ENCODE measurements around the gene CCDC157.
"Not testable (repeated sequence)": the region's sequence is repeated elsewhere in the genome, so short reads cannot be mapped to it uniquely, and the experiment has no call there.

The CCDC157 gene

DNA sequence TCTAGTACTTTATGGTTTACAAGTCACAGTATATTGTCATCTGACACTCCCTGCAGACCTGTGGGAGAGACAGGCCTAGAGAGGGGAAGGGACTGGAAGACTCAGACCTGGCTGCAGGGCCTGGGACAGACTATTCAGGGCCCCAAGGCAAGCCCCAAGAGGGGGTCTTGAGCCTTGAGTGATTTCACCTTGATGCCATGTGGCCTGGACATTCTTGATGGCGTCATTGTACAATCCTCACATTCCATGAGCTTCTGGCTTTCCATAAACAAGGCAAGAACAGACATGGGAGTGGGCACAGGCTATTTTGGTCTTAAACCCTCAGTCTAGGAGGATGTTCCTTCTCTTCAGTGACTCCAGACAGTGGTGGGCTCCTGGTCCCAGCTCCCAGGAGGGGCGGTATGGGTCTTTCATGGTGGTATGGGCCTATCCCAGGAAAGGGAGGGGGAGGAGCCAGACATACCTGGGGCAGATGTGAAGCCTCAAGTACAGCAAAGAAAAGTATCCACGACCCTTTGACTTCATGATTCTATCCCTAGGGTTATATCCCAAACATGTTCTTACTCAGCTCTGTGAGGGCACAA, 28.2 kb upstream of the CCDC157 start:
- no peaks in the 10 kb centered on the region for H3K27me3 ChIP-seq (ENCODE audit: insufficient read depth, low read length)
- no peaks in the 10 kb centered on the region for H3K9me3 ChIP-seq (ENCODE audit: insufficient read depth, low read depth, low read length)
- peaks cover 26% of the 10 kb centered on the region for H3K36me3 ChIP-seq (ENCODE audit: insufficient read depth, low read depth, low read length)
- H3K4me3 ChIP-seq (ENCODE audit: low read length) = no peak overlapping the region
- H3K4me1 ChIP-seq (ENCODE audit: insufficient read depth, low read length) = peaks cover 18% of the 10 kb centered on the region
- H3K27ac ChIP-seq (ENCODE audit: low read length) = no peak overlapping the region
- no peak overlapping the region for H3K9ac ChIP-seq (ENCODE audit: low read depth, low read length)

DNA sequence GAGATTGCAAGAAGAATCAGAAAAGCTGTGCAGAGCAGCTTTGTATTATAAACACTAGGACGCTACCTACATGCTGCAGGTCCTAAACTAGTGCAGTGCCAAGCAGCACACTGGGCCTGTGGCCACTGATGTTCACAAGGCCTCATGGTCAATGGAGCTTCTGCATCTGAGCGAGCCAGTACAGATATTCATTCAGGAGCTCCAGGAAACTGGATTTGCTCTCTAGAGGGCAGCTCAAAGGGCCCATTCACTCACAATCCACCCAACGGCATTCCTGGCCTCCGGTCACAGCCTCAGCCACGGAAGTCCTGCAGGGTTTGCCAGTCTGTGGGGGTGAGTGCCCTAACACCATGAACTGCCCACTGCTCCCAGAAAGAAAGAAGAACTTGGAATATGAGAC, 24.3 kb upstream of the CCDC157 start:
- Histone ChIP-seq H3K4me1 (ENCODE audit: insufficient read depth, low read length) (peaks cover 2% of the 10 kb centered on the region), H3K27ac (ENCODE audit: low read length) (no peak overlapping the region), H3K36me3 (ENCODE audit: insufficient read depth, low read depth, low read length) (peaks cover 66% of the 10 kb centered on the region), H3K9ac (ENCODE audit: low read depth, low read length) (no peak overlapping the region), H3K4me3 (ENCODE audit: low read length) (no peak overlapping the region), H3K9me3 (ENCODE audit: insufficient read depth, low read depth, low read length) (no peaks in the 10 kb centered on the region), H3K27me3 (ENCODE audit: insufficient read depth, low read length) (no peaks in the 10 kb centered on the region)

DNA sequence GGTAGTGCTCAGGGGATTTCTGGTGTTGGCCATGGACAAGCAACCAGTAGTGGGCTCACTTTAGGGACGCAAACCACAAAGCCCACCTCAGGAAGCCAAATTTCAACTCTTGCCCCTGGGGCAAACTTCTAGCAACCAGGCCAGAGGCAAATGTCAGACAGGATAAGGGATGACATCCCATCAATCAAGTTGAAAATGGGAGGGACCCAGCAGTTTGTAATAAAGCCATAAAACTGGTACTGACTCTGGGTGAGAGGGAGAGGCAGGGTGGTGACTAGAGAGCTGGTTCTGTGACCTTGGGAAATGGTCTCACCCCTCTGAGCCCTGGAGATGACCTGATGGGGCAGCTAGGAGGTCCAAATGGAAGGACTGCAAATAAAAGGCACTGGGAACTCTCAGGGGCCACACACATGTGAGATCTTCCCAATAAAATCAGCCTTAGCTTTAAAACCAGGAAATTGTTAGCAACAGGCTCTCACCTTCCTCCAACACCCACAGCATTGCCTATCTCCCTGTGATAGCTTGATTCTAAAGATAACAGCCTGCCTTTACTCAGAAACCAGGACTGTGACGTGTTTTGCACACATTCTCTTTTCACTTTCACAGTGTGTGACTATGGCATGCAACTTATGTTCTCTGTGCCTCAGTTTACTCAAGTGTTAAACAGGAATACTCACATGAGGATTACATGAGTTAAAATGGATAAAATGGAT, 23.7 kb upstream of the CCDC157 start:
- H3K4me1 ChIP-seq (ENCODE audit: insufficient read depth, low read length) = no peaks in the 10 kb centered on the region
- H3K4me3 ChIP-seq (ENCODE audit: low read length) = no peak overlapping the region
- H3K9ac ChIP-seq (ENCODE audit: low read depth, low read length) = no peak overlapping the region
- H3K36me3 ChIP-seq (ENCODE audit: insufficient read depth, low read depth, low read length) = peaks cover 72% of the 10 kb centered on the region
- no peaks in the 10 kb centered on the region for H3K9me3 ChIP-seq (ENCODE audit: insufficient read depth, low read depth, low read length)
- no peaks in the 10 kb centered on the region for H3K27me3 ChIP-seq (ENCODE audit: insufficient read depth, low read length)
- H3K27ac ChIP-seq (ENCODE audit: low read length) = no peak overlapping the region

- Histone ChIP-seq H3K27me3 (ENCODE audit: insufficient read depth, low read length) (no peaks in the 10 kb centered on the region), H3K4me3 (ENCODE audit: low read length) (no peak overlapping the region), H3K4me1 (ENCODE audit: insufficient read depth, low read length) (no peaks in the 10 kb centered on the region), H3K27ac (ENCODE audit: low read length) (no peak overlapping the region), H3K9ac (ENCODE audit: low read depth, low read length) (no peak overlapping the region), H3K36me3 (ENCODE audit: insufficient read depth, low read depth, low read length) (peaks cover 78% of the 10 kb centered on the region), H3K9me3 (ENCODE audit: insufficient read depth, low read depth, low read length) (no peaks in the 10 kb centered on the region)
These were observed 23.1 kb upstream of the CCDC157 start for GRCh38 chr22:30333707-30334087.

DNA sequence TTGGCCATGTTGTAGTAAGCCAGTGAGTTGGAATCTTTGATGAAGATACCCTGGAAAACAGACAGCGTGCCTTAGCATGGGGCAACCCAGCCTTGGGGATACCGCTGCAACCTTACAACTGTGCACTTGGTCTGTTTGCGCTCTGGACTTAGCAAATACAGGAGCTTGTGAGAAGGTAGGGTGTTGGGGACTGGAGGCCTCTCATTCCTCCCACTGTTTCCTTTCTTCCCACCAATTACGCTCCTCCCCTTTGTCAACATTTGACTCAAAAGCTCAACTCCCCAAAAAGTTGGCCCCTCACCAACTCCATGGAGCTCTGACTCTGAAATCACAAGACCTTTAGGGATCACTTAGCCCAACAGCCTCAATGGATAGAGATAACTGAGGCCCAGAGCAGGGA, 22.2 kb upstream of the CCDC157 start:
- H3K9me3 ChIP-seq (ENCODE audit: insufficient read depth, low read depth, low read length) = no peaks in the 10 kb centered on the region
- no peaks in the 10 kb centered on the region for H3K4me1 ChIP-seq (ENCODE audit: insufficient read depth, low read length)
- H3K9ac ChIP-seq (ENCODE audit: low read depth, low read length) = no peak overlapping the region
- H3K36me3 ChIP-seq (ENCODE audit: insufficient read depth, low read depth, low read length) = peaks cover 87% of the 10 kb centered on the region
- H3K27ac ChIP-seq (ENCODE audit: low read length) = no peak overlapping the region
- no peak overlapping the region for H3K4me3 ChIP-seq (ENCODE audit: low read length)
- no peaks in the 10 kb centered on the region for H3K27me3 ChIP-seq (ENCODE audit: insufficient read depth, low read length)

- Histone ChIP-seq H3K4me3 (ENCODE audit: low read length) (no peak overlapping the region), H3K9ac (ENCODE audit: low read depth, low read length) (no peak overlapping the region), H3K4me1 (ENCODE audit: insufficient read depth, low read length) (no peaks in the 10 kb centered on the region), H3K9me3 (ENCODE audit: insufficient read depth, low read depth, low read length) (no peaks in the 10 kb centered on the region), H3K36me3 (ENCODE audit: insufficient read depth, low read depth, low read length) (peaks cover 93% of the 10 kb centered on the region), H3K27ac (ENCODE audit: low read length) (no peak overlapping the region), H3K27me3 (ENCODE audit: insufficient read depth, low read length) (no peaks in the 10 kb centered on the region)
These were observed 21.6 kb upstream of the CCDC157 start for GRCh38 chr22:30335236-30335635.

- Histone ChIP-seq H3K4me3 (ENCODE audit: low read length) (no peak overlapping the region), H3K27me3 (ENCODE audit: insufficient read depth, low read length) (no peaks in the 10 kb centered on the region), H3K9ac (ENCODE audit: low read depth, low read length) (no peak overlapping the region), H3K4me1 (ENCODE audit: insufficient read depth, low read length) (no peaks in the 10 kb centered on the region), H3K36me3 (ENCODE audit: insufficient read depth, low read depth, low read length) (peaks cover 99% of the 10 kb centered on the region), H3K27ac (ENCODE audit: low read length) (no peak overlapping the region), H3K9me3 (ENCODE audit: insufficient read depth, low read depth, low read length) (no peaks in the 10 kb centered on the region)
These were observed 19.9 kb upstream of the CCDC157 start for GRCh38 chr22:30336752-30337460.

- H3K27me3 ChIP-seq (ENCODE audit: insufficient read depth, low read length) = no peaks in the 10 kb centered on the region
- H3K9ac ChIP-seq (ENCODE audit: low read depth, low read length) = no peak overlapping the region
- H3K36me3 ChIP-seq (ENCODE audit: insufficient read depth, low read depth, low read length) = peaks cover 100% of the 10 kb centered on the region
- no peak overlapping the region for H3K27ac ChIP-seq (ENCODE audit: low read length)
- H3K4me3 ChIP-seq (ENCODE audit: low read length) = no peak overlapping the region
- no peaks in the 10 kb centered on the region for H3K4me1 ChIP-seq (ENCODE audit: insufficient read depth, low read length)
- H3K9me3 ChIP-seq (ENCODE audit: insufficient read depth, low read depth, low read length) = no peaks in the 10 kb centered on the region
These were observed 19.4 kb upstream of the CCDC157 start for GRCh38 chr22:30337461-30337778.

DNA sequence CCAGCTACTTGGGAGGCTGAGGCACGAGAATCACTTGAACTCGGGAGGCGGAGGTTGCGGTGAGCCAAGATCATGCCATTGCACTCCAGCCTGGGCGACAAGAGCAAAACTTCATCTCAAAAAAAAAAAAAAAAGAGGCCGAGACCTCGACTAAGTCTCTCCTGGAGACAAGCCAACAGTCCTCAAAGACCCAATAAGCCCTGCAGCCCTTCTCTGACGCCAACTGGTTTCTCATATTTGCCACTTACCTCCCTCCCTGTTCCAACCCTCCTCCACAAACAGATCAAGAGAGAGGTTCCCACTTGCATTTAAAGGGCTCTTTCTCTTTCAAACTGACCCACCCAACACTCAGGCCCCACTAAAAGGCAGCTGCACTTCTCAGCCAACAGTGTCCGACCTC, 18.5 kb upstream of the CCDC157 start:
- H3K9me3 ChIP-seq (ENCODE audit: insufficient read depth, low read depth, low read length); H3K4me1 ChIP-seq (ENCODE audit: insufficient read depth, low read length); H3K27ac ChIP-seq (ENCODE audit: low read length); H3K9ac ChIP-seq (ENCODE audit: low read depth, low read length); H3K27me3 ChIP-seq (ENCODE audit: insufficient read depth, low read length); H3K4me3 ChIP-seq (ENCODE audit: low read length): not testable (repeated sequence)
- H3K36me3 ChIP-seq (ENCODE audit: insufficient read depth, low read depth, low read length) = peaks cover 100% of the 10 kb centered on the region

DNA sequence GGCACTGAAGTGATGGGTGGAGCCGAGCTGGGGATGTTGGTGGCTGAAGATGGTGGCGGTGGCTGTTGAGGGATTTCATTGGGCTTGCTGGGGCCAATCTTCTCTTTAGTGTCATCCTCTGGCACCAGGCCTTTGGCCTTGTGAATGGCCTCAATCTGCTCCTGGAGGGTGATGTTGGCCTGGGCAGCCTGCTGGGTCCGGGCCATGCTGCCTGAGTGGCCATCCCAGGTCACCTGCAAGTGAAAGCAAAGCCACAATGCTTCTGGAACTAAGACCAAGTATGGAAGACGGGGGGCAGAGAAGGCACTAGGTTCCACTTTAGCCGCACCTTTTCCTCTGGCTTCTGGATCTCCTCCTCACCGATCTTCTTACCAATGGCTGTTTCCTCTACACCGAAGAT, 18.0 kb upstream of the CCDC157 start:
- Histone ChIP-seq H3K27me3 (ENCODE audit: insufficient read depth, low read length) (no peaks in the 10 kb centered on the region), H3K27ac (ENCODE audit: low read length) (no peak overlapping the region), H3K36me3 (ENCODE audit: insufficient read depth, low read depth, low read length) (peaks cover 100% of the 10 kb centered on the region), H3K4me1 (ENCODE audit: insufficient read depth, low read length) (no peaks in the 10 kb centered on the region), H3K9ac (ENCODE audit: low read depth, low read length) (no peak overlapping the region), H3K9me3 (ENCODE audit: insufficient read depth, low read depth, low read length) (no peaks in the 10 kb centered on the region), H3K4me3 (ENCODE audit: low read length) (no peak overlapping the region)

DNA sequence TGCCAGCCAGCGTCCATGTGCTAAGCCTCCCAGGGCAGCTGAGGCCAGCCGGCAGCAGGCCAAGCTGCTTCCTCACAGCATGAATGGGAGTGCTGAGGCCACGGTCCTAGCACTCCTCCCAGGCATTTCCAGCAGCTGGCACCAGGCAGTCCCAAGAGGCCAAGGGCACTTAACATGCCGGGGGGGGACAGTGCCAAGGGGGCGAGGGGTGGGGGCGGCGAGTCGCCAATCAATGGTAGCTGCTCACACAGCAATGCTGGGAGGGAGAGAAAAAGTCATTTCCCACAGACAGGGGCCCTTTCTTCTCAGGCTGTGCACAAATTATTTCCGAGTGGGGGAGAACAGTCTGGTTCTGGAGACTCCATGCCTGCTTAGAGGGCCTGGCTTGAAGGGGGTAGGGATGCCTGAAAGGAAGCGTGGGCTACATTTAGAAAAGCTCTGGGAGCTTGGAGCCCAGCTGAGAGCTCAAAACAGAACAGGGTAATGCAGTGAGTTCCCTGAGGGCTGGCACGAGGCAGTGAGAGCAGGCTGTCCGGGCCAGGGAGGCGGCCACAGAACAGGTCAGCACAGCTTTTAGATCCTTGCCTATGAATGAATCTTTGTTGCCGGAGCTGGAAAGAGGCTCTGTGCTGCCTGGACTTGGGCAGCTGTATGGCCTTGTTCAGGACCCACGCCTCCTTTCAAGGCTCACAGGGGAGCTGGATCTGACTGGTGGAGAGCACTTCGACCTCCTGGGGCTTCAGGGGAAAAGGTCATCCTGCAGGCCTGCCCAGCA, 15.7 kb upstream of the CCDC157 start:
- Histone ChIP-seq H3K9me3 (ENCODE audit: insufficient read depth, low read depth, low read length) (no peaks in the 10 kb centered on the region), H3K4me1 (ENCODE audit: insufficient read depth, low read length) (no peaks in the 10 kb centered on the region), H3K9ac (ENCODE audit: low read depth, low read length) (no peak overlapping the region), H3K27ac (ENCODE audit: low read length) (no peak overlapping the region), H3K4me3 (ENCODE audit: low read length) (no peak overlapping the region), H3K36me3 (ENCODE audit: insufficient read depth, low read depth, low read length) (peaks cover 100% of the 10 kb centered on the region), H3K27me3 (ENCODE audit: insufficient read depth, low read length) (no peaks in the 10 kb centered on the region)
